ENCODE results near the gene RHBDD2. TPM values are rescaled to one million over a fixed set of nuclear protein-coding genes. Genes with fewer than 3 reads are reported as not detected.

RHBDD2 gene
- total and polyA plus RNA-seq, 9 of the 15 experiments (the other 6 are each of a cell fraction or from before 2014, with no cell fraction given): 3.3 to 36.7 (median 17.9) TPM

- TF ChIP-seq MGA (IDR thresholded peaks at IDR 0.05) (peak; percentile 37), JUND (IDR thresholded peaks at IDR 0.05; ENCODE audit: borderline replicate concordance, low read depth, low read length) (peak; percentile 92), JUND (tag; IDR thresholded peaks at IDR 0.05; ENCODE audit: borderline replicate concordance, low read depth, low read length) (peak; percentile 64; the same call in 2 of the 3 replicates), RNF2 (IDR thresholded peaks at IDR 0.05) (no peak; the same call in none of the 2 replicates), SMARCE1 (IDR thresholded peaks at IDR 0.05) (peak; percentile 78), GTF2A2 (tag; IDR thresholded peaks at IDR 0.05) (no peak), POLR2A (conservative IDR thresholded peaks at IDR 0.05) (peak; percentile 87), STAT6 (CRISPR knock-in tag; IDR thresholded peaks at IDR 0.05) (no peak), SREBF2 (CRISPR knock-in tag; IDR thresholded peaks at IDR 0.05) (no peak), ZBTB12 (CRISPR knock-in tag; IDR thresholded peaks at IDR 0.05) (no peak), TBL1XR1 (IDR thresholded peaks at IDR 0.05; ENCODE audit: low read length in 2 of 2) (no peak; a peak in 1 of 4 replicates), SMARCC2 (IDR thresholded peaks at IDR 0.05; ENCODE audit: low read depth) (0 out of 2 replicates have a peak, but pooled peaks have one; percentile 63)
These were observed 35.9 kb upstream of the RHBDD2 start (continued) for GRCh38 chr7:75842836-75843446.

All from K562 (cell line).